ENCODE results near the gene AFF3.

DNA sequence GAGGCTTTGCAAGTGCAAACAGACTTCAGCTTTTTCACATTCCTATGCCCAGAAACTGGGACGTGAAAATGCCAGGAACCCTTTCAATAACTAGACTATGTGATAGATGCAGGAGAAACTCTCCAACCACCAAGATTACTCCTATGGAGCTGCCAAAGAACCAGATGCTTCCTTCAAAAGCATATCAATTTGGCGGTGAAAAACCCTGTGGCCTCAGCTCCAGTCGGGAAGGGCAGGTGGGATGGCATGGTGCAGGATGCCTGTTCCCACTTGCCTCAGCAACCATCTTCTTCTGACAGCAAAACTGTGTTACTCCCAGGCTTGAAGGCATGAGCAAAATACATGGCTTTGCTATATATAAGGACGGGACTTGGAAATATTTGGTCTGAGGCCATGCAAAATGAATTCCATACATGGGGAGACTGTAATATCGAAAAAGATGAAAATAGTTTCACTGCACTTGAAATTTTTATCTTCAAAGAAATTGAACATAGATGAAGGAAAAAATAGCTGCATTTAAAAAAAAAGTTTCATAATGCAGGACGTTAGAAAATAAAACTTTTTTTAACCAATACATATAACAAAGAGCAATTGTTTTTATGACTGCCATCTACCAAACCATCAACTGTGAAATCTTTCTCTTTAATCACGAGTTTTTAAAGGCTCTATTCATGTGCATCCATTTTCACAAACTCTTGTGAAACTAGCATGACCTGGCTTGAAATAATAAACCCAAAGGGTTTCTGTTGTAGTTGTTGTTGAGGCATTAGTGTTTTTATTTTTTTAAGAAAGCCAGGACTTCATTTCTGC, 99.1 kb downstream of the AFF3 start:
- TF ChIP-seq CTCF (IDR thresholded peaks at IDR 0.05) (no peak), ZFX (IDR thresholded peaks at IDR 0.05; ENCODE audit: borderline replicate concordance) (no peak)

Data from 22Rv1 (cell line).